ENCODE measurements around the gene DGKE. TPM values are rescaled to one million over a fixed set of nuclear protein-coding genes. Genes with fewer than 3 reads are reported as not detected.

Gene DGKE
- total RNA-seq, 1 donor from 2014 or later = 3.1 TPM

GRCh38 chr17:56917559-56918296 lies 83.8 kb downstream of the DGKE start:
- no peak for ATAC-seq

GRCh38 chr17:56918916-56919315 lies 85.0 kb downstream of the DGKE start:
- ATAC-seq = peak; percentile 54

Other genes starting within 250 kb of the DGKE start
- not detected for gene NOG, start 240.5 kb upstream of the DGKE start, total RNA-seq
- 0.52 TPM for gene C17orf67, start 231 bp upstream of the DGKE start, total RNA-seq
- gene TRIM25, start 79.9 kb downstream of the DGKE start, total RNA-seq = 50.6 TPM
- gene COIL, start 126.9 kb downstream of the DGKE start, total RNA-seq = 9.8 TPM
- 68.1 TPM for gene SCPEP1, start 144.0 kb downstream of the DGKE start, total RNA-seq

Data from esophagus mucosa (tissue), 1 donor.